SK-N-SH (cell line): ENCODE results near the gene CLN6. TPM values are rescaled to one million over a fixed set of nuclear protein-coding genes. Genes with fewer than 3 reads are reported as not detected.

Experiments
- CTCF ChIA-PET: fragments of 300-600, 350-600 bp; formaldehyde crosslinking; extraction: SDS; loops from one replicate; lab custom pipeline; 2021; lab: Yijun Ruan, JAX
- POLR2A ChIA-PET: fragments of 350-600 bp; sonication (Branson Sonifier 250); formaldehyde crosslinking; extraction: SDS; loops from one replicate; lab custom pipeline; 2020; ENCODE audit warnings: antibody characterized with exemption, inconsistent platforms; lab: Yijun Ruan, JAX
- DNase-seq: peaks from one replicate; pipeline ENCODE4 v3.0.0; 2012
- H2AFZ ChIP-seq: fragments of 200-600 bp; sonication (generic); 2 replicates; pipeline ENCODE4 v1.8.1; 2016; ENCODE audit warnings: antibody characterized with exemption, mild to moderate bottlenecking, low read depth
- H3F3A ChIP-seq: fragments of 200-600 bp; sonication (generic); replicated peaks from 2 replicates; pipeline ENCODE3; 2016; ENCODE audit warnings: antibody characterized with exemption, mild to moderate bottlenecking; ENCODE audit not compliant: insufficient read depth
- H3K27ac ChIP-seq, 2 experiments: fragments of 200-500 bp in 1 of 2; fragments of 200-600 bp in 1 of 2; sonication (Bioruptor generic) in 1 of 2; sonication (generic), shearing (Covaris generic) in 1 of 2; 2 replicates each; pipeline versions ENCODE4 v1.5.1 to v1.6.1; 2014 to 2016; ENCODE audit warnings: low read depth in 2 of 2, inconsistent platforms in 1 of 2, low read length in 1 of 2, mild to moderate bottlenecking in 1 of 2, mixed read lengths in 1 of 2
- H3K27me3 ChIP-seq: fragments of 200-600 bp; sonication (generic), shearing (Covaris generic); 2 replicates; pipeline ENCODE4 v1.6.1; 2016; ENCODE audit warnings: mixed run types; ENCODE audit not compliant: insufficient read depth
- H3K36me3 ChIP-seq, 2 experiments: fragments of 200-500 bp in 1 of 2; fragments of 200-600 bp in 1 of 2; sonication (Bioruptor generic) in 1 of 2; sonication (generic) in 1 of 2; replicated peaks in 1 of 2; 2 replicates each; pipeline versions ENCODE3 to v1.5.1; 2014 to 2016; ENCODE audit warnings: low read length in 1 of 2, mild to moderate bottlenecking in 1 of 2; ENCODE audit not compliant: insufficient read depth in 2 of 2, control insufficient read depth in 1 of 2
- H3K4me1 ChIP-seq, 2 experiments: fragments of 200-500 bp in 1 of 2; fragments of 200-600 bp in 1 of 2; sonication (Bioruptor generic) in 1 of 2; sonication (generic), shearing (Covaris generic) in 1 of 2; 2 replicates each; pipeline versions ENCODE4 v1.5.1 to v1.6.1; 2014 to 2016; ENCODE audit warnings: low read depth in 1 of 2, low read length in 1 of 2, mixed run types in 1 of 2; ENCODE audit not compliant: insufficient read depth in 2 of 2, control insufficient read depth in 1 of 2
- H3K4me2 ChIP-seq: fragments of 200-600 bp; sonication (generic), shearing (Covaris generic); 2 replicates; pipeline ENCODE4 v1.6.1; 2017; ENCODE audit warnings: mixed run types
- H3K4me3 ChIP-seq, 2 experiments: fragments of 200-500 bp in 1 of 2; fragments of 200-600 bp in 1 of 2; sonication (Bioruptor generic) in 1 of 2; sonication (generic), shearing (Covaris generic) in 1 of 2; 2 replicates each; pipeline versions ENCODE4 v1.5.1 to v1.8.1; 2014 to 2016; ENCODE audit warnings: low read depth in 2 of 2, inconsistent platforms in 1 of 2, low read length in 1 of 2, mild to moderate bottlenecking in 1 of 2, mixed read lengths in 1 of 2, moderate library complexity in 1 of 2
- H3K79me2 ChIP-seq: fragments of 200-600 bp; sonication (generic); 2 replicates; pipeline ENCODE4 v1.8.1; 2017; ENCODE audit warnings: mild to moderate bottlenecking; ENCODE audit not compliant: insufficient read depth
- H3K9ac ChIP-seq: fragments of 200-600 bp; sonication (generic); 2 replicates; pipeline ENCODE4 v1.6.1; 2017; ENCODE audit warnings: mixed run types
- H3K9me2 ChIP-seq: fragments of 200-600 bp; sonication (generic); 2 replicates; pipeline ENCODE4 v1.6.1; 2017; ENCODE audit warnings: mixed run types
- H3K9me3 ChIP-seq: fragments of 200-600 bp; sonication (generic); 2 replicates; pipeline ENCODE4 v1.6.1; 2017; ENCODE audit warnings: mixed run types, mild to moderate bottlenecking, moderate library complexity
- H4K20me1 ChIP-seq: fragments of 200-600 bp; sonication (generic); 2 replicates; pipeline ENCODE4 v1.6.1; 2017; ENCODE audit warnings: mild to moderate bottlenecking, mixed run types; ENCODE audit not compliant: insufficient read depth
- CHD2 ChIP-seq: fragments of 150-350 bp; IDR thresholded peaks from 2 replicates; pipeline ENCODE4 v1.6.1; 2018; ENCODE audit warnings: low read length; ENCODE audit not compliant: partially characterized antibody
- EP300 ChIP-seq, 2 experiments: IDR thresholded peaks; 2 replicates each; pipeline versions ENCODE4 v1.4.0 to v1.6.1; 2012; ENCODE audit warnings: borderline replicate concordance in 1 of 2, low read depth in 1 of 2, low read length in 1 of 2
- FOSL2 ChIP-seq: IDR thresholded peaks from 2 replicates; pipeline ENCODE4 v1.4.0; 2012; ENCODE audit warnings: low read depth, mild to moderate bottlenecking, moderate library complexity, borderline replicate concordance
- GABPA ChIP-seq: IDR thresholded peaks from 2 replicates; pipeline ENCODE4 v1.4.0; 2012; ENCODE audit warnings: low read depth, mild to moderate bottlenecking
- JUND ChIP-seq: IDR thresholded peaks from 2 replicates; pipeline ENCODE4 v1.4.0; 2012
- MXI1 ChIP-seq: IDR thresholded peaks from 2 replicates; pipeline ENCODE4 v1.6.1; 2012; ENCODE audit warnings: mild to moderate bottlenecking, low read depth, low read length, improper control_type of control experiment
- NFIC ChIP-seq: IDR thresholded peaks from 2 replicates; pipeline ENCODE4 v1.4.0; 2012; ENCODE audit warnings: borderline replicate concordance
- NRF1 ChIP-seq: IDR thresholded peaks from 2 replicates; pipeline ENCODE4 v1.6.1; 2012; ENCODE audit warnings: low read depth, mild to moderate bottlenecking, low read length
- YY1 ChIP-seq: IDR thresholded peaks from 2 replicates; pipeline ENCODE4 v1.4.0; 2012; ENCODE audit warnings: low read depth, mild to moderate bottlenecking
- WGBS: methylation state at CpG from one replicate; pipeline ENCODE4 v1.1.6; 2017; ENCODE audit warnings: low lambda C conversion rate; 5-methylcytosine and 5-hydroxymethylcytosine counted together
- polyA plus RNA-seq, 3 experiments: library from polyadenylated mRNA; depleted of rRNA; stranded (reverse); fragments of >200 nt; gene quantifications; 2 replicates each; pipeline ENCODE4 v1.2.3, GENCODE V29; 2012
- TF ChIP-seq, protein P1 (sequence below): fragments of 150-350 bp; IDR thresholded peaks from 2 replicates; pipeline ENCODE4 v1.6.1; 2016; ENCODE audit warnings: mild to moderate bottlenecking, low read depth, low read length
- TF ChIP-seq, protein P2 (sequence below): IDR thresholded peaks from 2 replicates; pipeline ENCODE4 v1.4.0; 2012; ENCODE audit warnings: low read depth, borderline replicate concordance
- TF ChIP-seq, protein P3 (sequence below): IDR thresholded peaks from 2 replicates; pipeline ENCODE4 v1.6.1; 2012; ENCODE audit warnings: mild to moderate bottlenecking, low read depth, low read length, moderate library complexity
- TF ChIP-seq, protein P4 (sequence below): fragments of 150-350 bp; IDR thresholded peaks from 2 replicates; pipeline ENCODE4 v1.6.1; 2017; ENCODE audit warnings: antibody characterized with exemption, low read length, low read depth, borderline replicate concordance
- TF ChIP-seq, protein P5 (sequence below): IDR thresholded peaks from 2 replicates; pipeline ENCODE4 v1.4.0; 2012; ENCODE audit warnings: low read depth, borderline replicate concordance

CLN6 gene
- polyA plus RNA-seq, 1 of the 3 experiments (the other 2 are of a cell fraction), result 27.5 TPM

DNA sequence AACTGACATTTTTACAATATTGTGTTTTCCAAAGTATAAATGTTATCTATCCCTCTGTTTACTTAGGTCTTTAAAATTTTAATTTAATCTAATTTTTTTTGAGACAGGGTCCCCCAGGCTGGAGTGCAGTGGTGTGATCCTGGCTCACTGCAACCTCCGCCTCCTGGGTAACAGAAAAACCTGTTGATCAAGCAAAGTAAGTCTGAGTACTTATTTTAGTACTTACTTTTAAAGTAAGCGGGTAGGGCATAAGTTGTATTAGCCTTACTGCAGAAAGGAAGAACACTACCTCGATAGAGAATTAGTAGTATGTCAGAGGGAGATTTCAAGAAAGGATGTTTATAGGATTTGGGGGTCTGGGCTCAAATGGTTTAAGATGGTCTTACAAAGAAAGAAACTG lies 36.1 kb upstream of the CLN6 start:
- WGBS, result 68% methylated on average over 3 of the region's 3 CpGs
- Histone ChIP-seq H3F3A (peaks cover 7% of the 10 kb centered on the region), H3K9me3 (no peaks in the 10 kb centered on the region), H3K4me2 (no peak overlapping the region), H3K27me3 (no peaks in the 10 kb centered on the region), H3K9me2 (no peaks in the 10 kb centered on the region), H3K9ac (no peak overlapping the region), H3K27ac (no peak overlapping the region), H3K36me3 (no peaks in the 10 kb centered on the region), H3K4me3 (no peak overlapping the region), H3K4me1 (no peaks in the 10 kb centered on the region), H4K20me1 (no peaks in the 10 kb centered on the region), H2AFZ (no peak overlapping the region), H3K79me2 (no peaks in the 10 kb centered on the region)
- POLR2A ChIA-PET, result no interaction called here
- DNase-seq, result no peak
- CTCF ChIA-PET, result interaction anchor here (2.0 kb wide), 1 partner anchor 12 kb away, joined by 8 read pairs; no protein-coding TSS in a partner anchor
- no peak for TF ChIP-seq MXI1
- TF ChIP-seq GABPA, result no peak
- TF ChIP-seq, protein P1, sequence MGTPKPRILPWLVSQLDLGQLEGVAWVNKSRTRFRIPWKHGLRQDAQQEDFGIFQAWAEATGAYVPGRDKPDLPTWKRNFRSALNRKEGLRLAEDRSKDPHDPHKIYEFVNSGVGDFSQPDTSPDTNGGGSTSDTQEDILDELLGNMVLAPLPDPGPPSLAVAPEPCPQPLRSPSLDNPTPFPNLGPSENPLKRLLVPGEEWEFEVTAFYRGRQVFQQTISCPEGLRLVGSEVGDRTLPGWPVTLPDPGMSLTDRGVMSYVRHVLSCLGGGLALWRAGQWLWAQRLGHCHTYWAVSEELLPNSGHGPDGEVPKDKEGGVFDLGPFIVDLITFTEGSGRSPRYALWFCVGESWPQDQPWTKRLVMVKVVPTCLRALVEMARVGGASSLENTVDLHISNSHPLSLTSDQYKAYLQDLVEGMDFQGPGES, result no peak
- TF ChIP-seq, protein P2, sequence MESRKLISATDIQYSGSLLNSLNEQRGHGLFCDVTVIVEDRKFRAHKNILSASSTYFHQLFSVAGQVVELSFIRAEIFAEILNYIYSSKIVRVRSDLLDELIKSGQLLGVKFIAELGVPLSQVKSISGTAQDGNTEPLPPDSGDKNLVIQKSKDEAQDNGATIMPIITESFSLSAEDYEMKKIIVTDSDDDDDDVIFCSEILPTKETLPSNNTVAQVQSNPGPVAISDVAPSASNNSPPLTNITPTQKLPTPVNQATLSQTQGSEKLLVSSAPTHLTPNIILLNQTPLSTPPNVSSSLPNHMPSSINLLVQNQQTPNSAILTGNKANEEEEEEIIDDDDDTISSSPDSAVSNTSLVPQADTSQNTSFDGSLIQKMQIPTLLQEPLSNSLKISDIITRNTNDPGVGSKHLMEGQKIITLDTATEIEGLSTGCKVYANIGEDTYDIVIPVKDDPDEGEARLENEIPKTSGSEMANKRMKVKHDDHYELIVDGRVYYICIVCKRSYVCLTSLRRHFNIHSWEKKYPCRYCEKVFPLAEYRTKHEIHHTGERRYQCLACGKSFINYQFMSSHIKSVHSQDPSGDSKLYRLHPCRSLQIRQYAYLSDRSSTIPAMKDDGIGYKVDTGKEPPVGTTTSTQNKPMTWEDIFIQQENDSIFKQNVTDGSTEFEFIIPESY, result no peak
- no peak for TF ChIP-seq FOSL2
- no peak for TF ChIP-seq NFIC
- TF ChIP-seq CHD2, result no peak
- no peak for TF ChIP-seq YY1

DNA sequence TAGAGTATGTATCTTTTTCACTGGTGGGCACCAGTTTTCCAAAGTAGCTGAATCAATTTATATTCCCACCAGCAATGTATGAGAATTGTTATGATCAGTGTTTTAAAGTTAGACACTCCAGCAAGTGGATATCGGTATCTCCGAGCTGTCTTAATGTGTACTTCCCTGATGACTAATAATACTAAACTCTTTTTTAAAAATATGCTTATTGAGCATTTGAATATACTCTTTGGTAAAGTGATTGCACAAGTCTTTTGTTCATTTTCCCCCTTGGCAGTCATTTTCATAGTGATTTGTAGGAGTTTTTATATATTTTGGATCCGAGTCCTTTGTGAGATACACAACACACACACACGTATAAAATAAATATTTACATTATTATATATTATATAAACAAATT lies 35.6 kb upstream of the CLN6 start:
- Histone ChIP-seq H3K79me2 (no peaks in the 10 kb centered on the region), H3K27me3 (no peaks in the 10 kb centered on the region), H3K9ac (no peak overlapping the region), H3K9me2 (no peaks in the 10 kb centered on the region), H2AFZ (no peak overlapping the region), H3K9me3 (no peaks in the 10 kb centered on the region), H3K4me1 (no peaks in the 10 kb centered on the region), H3K4me2 (no peak overlapping the region), H3K36me3 (no peaks in the 10 kb centered on the region), H3F3A (peaks cover 3% of the 10 kb centered on the region), H3K4me3 (no peak overlapping the region), H4K20me1 (no peaks in the 10 kb centered on the region), H3K27ac (no peak overlapping the region)
- CTCF ChIA-PET, result interaction anchor here (2.0 kb wide), 1 partner anchor 12 kb away, joined by 8 read pairs; no protein-coding TSS in a partner anchor
- DNase-seq, result no peak
- POLR2A ChIA-PET, result interaction anchor here (1.4 kb wide), 1 partner anchor 12 kb away, joined by 5 read pairs; the partner anchor contains the start of gene FEM1B
- TF ChIP-seq, protein P3, sequence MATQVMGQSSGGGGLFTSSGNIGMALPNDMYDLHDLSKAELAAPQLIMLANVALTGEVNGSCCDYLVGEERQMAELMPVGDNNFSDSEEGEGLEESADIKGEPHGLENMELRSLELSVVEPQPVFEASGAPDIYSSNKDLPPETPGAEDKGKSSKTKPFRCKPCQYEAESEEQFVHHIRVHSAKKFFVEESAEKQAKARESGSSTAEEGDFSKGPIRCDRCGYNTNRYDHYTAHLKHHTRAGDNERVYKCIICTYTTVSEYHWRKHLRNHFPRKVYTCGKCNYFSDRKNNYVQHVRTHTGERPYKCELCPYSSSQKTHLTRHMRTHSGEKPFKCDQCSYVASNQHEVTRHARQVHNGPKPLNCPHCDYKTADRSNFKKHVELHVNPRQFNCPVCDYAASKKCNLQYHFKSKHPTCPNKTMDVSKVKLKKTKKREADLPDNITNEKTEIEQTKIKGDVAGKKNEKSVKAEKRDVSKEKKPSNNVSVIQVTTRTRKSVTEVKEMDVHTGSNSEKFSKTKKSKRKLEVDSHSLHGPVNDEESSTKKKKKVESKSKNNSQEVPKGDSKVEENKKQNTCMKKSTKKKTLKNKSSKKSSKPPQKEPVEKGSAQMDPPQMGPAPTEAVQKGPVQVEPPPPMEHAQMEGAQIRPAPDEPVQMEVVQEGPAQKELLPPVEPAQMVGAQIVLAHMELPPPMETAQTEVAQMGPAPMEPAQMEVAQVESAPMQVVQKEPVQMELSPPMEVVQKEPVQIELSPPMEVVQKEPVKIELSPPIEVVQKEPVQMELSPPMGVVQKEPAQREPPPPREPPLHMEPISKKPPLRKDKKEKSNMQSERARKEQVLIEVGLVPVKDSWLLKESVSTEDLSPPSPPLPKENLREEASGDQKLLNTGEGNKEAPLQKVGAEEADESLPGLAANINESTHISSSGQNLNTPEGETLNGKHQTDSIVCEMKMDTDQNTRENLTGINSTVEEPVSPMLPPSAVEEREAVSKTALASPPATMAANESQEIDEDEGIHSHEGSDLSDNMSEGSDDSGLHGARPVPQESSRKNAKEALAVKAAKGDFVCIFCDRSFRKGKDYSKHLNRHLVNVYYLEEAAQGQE, result no peak
- no peak for TF ChIP-seq YY1
- TF ChIP-seq, protein P1, result no peak
- TF ChIP-seq JUND, result no peak
- TF ChIP-seq, protein P4, sequence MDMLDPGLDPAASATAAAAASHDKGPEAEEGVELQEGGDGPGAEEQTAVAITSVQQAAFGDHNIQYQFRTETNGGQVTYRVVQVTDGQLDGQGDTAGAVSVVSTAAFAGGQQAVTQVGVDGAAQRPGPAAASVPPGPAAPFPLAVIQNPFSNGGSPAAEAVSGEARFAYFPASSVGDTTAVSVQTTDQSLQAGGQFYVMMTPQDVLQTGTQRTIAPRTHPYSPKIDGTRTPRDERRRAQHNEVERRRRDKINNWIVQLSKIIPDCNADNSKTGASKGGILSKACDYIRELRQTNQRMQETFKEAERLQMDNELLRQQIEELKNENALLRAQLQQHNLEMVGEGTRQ, result no peak
- TF ChIP-seq, protein P5, sequence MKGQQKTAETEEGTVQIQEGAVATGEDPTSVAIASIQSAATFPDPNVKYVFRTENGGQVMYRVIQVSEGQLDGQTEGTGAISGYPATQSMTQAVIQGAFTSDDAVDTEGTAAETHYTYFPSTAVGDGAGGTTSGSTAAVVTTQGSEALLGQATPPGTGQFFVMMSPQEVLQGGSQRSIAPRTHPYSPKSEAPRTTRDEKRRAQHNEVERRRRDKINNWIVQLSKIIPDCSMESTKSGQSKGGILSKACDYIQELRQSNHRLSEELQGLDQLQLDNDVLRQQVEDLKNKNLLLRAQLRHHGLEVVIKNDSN, result no peak
- no peak for TF ChIP-seq NRF1
- TF ChIP-seq EP300 (IDR thresholded peaks at IDR 0.05; ENCODE audit: borderline replicate concordance in 1 of 2, low read depth in 1 of 2, low read length in 1 of 2), result no peak
- no peak for TF ChIP-seq CHD2
- no peak for TF ChIP-seq NFIC
- 73% methylated on average over 4 of the region's 4 CpGs for WGBS
